Adipocyte (in vitro differentiated cells): ENCODE measurements around the gene HS3ST3B1.

Source experiments
- DNase-seq: peaks from one replicate; pipeline ENCODE4 v3.0.0-alpha.2; 2015; ENCODE audit warnings: low read depth
- H3K27me3 ChIP-seq: replicated peaks from 2 replicates; pipeline ENCODE4 v1.7.0; 2013; ENCODE audit warnings: mild to moderate bottlenecking, low read length, moderate library complexity; ENCODE audit not compliant: control insufficient read depth, insufficient read depth
- H3K36me3 ChIP-seq: 2 replicates; pipeline ENCODE4 v1.7.0; 2013; ENCODE audit warnings: low read length, mild to moderate bottlenecking, moderate library complexity; ENCODE audit not compliant: control insufficient read depth, insufficient read depth, severe bottlenecking
- H3K4me1 ChIP-seq: 2 replicates; pipeline ENCODE4 v1.7.0; 2013; ENCODE audit warnings: mild to moderate bottlenecking, low read length, moderate library complexity; ENCODE audit not compliant: control insufficient read depth, insufficient read depth
- H3K4me3 ChIP-seq: 2 replicates; pipeline ENCODE4 v1.7.0; 2013; ENCODE audit warnings: mild to moderate bottlenecking, low read length, moderate library complexity
- H3K9ac ChIP-seq: 2 replicates; pipeline ENCODE4 v1.7.0; 2013; ENCODE audit warnings: mild to moderate bottlenecking, low read length, moderate library complexity
- H3K9me3 ChIP-seq: 2 replicates; pipeline ENCODE4 v1.7.0; 2013; ENCODE audit warnings: mild to moderate bottlenecking, low read length, moderate library complexity; ENCODE audit not compliant: control insufficient read depth

HS3ST3B1 gene

GRCh38 chr17:14304222-14304772 is 3.4 kb downstream of the HS3ST3B1 start:
- no peak for DNase-seq

DNA sequence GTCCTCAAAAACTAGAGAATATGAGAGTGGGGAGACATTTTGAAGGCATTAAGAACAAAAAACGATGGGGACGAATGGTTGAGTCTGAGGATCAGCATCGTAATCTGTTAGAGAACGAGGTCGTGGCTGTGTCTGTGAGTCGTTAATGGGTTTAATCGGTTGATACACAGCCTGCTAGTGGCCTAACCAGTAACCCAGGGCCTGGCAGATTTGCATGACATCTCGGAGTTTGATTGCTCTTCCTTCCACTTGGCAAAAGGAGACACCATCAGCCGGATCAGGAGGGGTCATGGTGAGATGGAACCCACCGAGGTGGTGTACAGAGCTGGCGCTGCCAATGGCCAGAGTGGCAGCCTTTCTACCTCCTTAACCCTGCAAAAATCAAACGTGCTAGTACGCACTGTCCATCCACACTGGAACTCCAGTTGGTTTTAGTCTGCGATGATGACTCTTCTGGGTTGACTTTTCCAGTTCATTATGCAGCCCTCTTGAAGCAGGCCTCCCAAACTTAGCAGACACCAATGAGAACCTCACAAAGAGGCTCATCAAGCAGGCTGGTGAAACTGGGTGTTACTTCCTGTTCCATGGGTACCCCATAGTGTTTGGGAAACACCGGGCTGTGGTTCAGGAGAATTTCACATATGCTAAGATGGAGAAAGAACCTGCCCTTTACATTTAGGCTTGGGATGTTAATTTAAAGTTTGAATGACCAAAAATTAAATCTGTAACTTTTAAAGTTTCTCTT is 4.1 kb downstream of the HS3ST3B1 start:
- Histone ChIP-seq H3K4me1 (peaks cover 61% of the 10 kb centered on the region), H3K36me3 (no peaks in the 10 kb centered on the region), H3K9me3 (no peaks in the 10 kb centered on the region), H3K9ac (peak overlapping the region; percentile 2), H3K27me3 (no peaks in the 10 kb centered on the region), H3K4me3 (peak overlapping the region; percentile 95)
- no peak for DNase-seq

More at GRCh38 chr17:14304222-14304772, 3.4 kb downstream of the HS3ST3B1 start:
- peaks cover 60% of the 10 kb centered on the region for H3K4me1 ChIP-seq
- H3K9me3 ChIP-seq: no peaks in the 10 kb centered on the region
- H3K27me3 ChIP-seq: no peaks in the 10 kb centered on the region
- H3K9ac ChIP-seq: peak overlapping the region; percentile 94
- H3K4me3 ChIP-seq: peak overlapping the region; percentile 95
- H3K36me3 ChIP-seq: no peaks in the 10 kb centered on the region

DNA sequence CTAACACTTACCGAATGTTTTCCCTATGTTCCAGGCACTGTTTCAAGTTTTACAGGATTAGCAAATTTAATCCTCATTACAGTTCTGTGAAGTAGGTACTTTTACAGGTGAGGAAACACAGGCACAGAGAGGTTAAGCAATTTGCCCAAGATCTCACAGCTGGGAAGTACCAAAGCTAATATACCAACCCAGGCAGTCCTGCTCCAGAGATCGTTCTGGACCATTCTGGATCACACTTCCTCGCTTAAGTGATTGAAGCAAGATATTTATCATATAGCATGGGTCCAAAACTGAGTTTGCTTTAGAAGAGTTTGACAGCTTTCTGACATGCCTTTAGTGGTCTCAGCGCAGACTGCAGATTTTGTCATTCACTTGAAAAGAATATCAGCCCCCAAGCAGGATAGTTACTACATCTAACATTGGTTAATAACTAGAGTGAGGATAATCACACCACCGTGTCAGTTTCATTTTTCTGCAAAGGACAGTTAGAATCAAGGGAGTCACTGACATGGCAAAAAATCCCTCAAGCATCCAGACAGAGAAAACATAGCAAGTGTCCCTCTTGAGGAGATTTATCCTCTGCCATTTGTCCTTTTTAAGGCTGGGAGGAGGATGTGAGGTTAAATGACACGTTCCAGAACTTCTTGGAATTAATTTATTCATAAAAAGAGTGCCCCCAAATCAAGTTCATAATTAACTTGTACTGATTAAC is 5.1 kb downstream of the HS3ST3B1 start:
- peak overlapping the region; percentile 28 for H3K4me3 ChIP-seq
- peaks cover 67% of the 10 kb centered on the region for H3K4me1 ChIP-seq
- no peaks in the 10 kb centered on the region for H3K9me3 ChIP-seq
- no peak for DNase-seq
- no peaks in the 10 kb centered on the region for H3K27me3 ChIP-seq
- H3K9ac ChIP-seq: peak overlapping the region; percentile 75
- H3K36me3 ChIP-seq: no peaks in the 10 kb centered on the region

- peaks cover 67% of the 10 kb centered on the region for H3K4me1 ChIP-seq
- no peaks in the 10 kb centered on the region for H3K27me3 ChIP-seq
- H3K36me3 ChIP-seq: no peaks in the 10 kb centered on the region
- no peaks in the 10 kb centered on the region for H3K9me3 ChIP-seq
- DNase-seq: peak; percentile 46
- peak overlapping the region; percentile 75 for H3K9ac ChIP-seq
- peak overlapping the region; percentile 73 for H3K4me3 ChIP-seq
Measured at GRCh38 chr17:14306596-14306995, 5.7 kb downstream of the HS3ST3B1 start.

GRCh38 chr17:14307560-14308024 is 6.7 kb downstream of the HS3ST3B1 start:
- H3K9ac ChIP-seq: peak overlapping the region; percentile 75
- no peaks in the 10 kb centered on the region for H3K36me3 ChIP-seq
- H3K4me3 ChIP-seq: peak overlapping the region; percentile 73
- H3K4me1 ChIP-seq: peaks cover 67% of the 10 kb centered on the region
- H3K9me3 ChIP-seq: no peaks in the 10 kb centered on the region
- DNase-seq: peak; percentile 87
- no peaks in the 10 kb centered on the region for H3K27me3 ChIP-seq

- peak overlapping the region; percentile 83 for H3K4me3 ChIP-seq
- H3K9me3 ChIP-seq: no peaks in the 10 kb centered on the region
- H3K36me3 ChIP-seq: peaks cover 5% of the 10 kb centered on the region
- peaks cover 62% of the 10 kb centered on the region for H3K4me1 ChIP-seq
- no peaks in the 10 kb centered on the region for H3K27me3 ChIP-seq
- peak overlapping the region; percentile 50 for H3K9ac ChIP-seq
- no peak for DNase-seq
Measured at GRCh38 chr17:14308636-14308964, 7.7 kb downstream of the HS3ST3B1 start.

GRCh38 chr17:14308965-14309879 is 8.3 kb downstream of the HS3ST3B1 start:
- DNase-seq: peak; percentile 96
- H3K27me3 ChIP-seq: no peaks in the 10 kb centered on the region
- peaks cover 59% of the 10 kb centered on the region for H3K4me1 ChIP-seq
- peak overlapping the region; percentile 82 for H3K9ac ChIP-seq
- peaks cover 6% of the 10 kb centered on the region for H3K36me3 ChIP-seq
- no peaks in the 10 kb centered on the region for H3K9me3 ChIP-seq
- peak overlapping the region; percentile 83 for H3K4me3 ChIP-seq

GRCh38 chr17:14310101-14310500 is 9.2 kb downstream of the HS3ST3B1 start:
- peak overlapping the region; percentile 82 for H3K9ac ChIP-seq
- no peaks in the 10 kb centered on the region for H3K9me3 ChIP-seq
- H3K27me3 ChIP-seq: no peaks in the 10 kb centered on the region
- peaks cover 51% of the 10 kb centered on the region for H3K4me1 ChIP-seq
- no peak for DNase-seq
- H3K4me3 ChIP-seq: peak overlapping the region; percentile 83
- peaks cover 6% of the 10 kb centered on the region for H3K36me3 ChIP-seq

DNA sequence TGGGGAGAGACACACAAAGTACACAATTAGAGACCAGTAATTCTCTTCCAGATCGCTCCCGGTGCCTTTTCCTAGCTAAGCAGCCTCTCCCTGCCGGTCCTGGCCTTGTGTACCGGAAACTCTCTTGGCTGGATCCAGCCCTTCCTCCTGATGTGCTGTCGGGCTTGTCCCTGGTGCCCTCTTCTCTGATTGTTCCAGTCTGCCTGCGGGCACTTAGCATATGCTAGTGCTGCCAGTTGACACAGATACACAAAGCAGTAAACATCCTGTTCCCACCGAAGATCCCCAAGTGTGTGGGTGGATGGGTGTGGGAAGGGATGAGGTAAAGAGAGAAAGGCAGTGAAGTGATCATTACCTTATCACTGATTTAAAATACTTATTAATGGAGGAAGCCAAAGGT is 9.7 kb downstream of the HS3ST3B1 start:
- Histone ChIP-seq H3K9ac (no peak overlapping the region), H3K4me3 (no peak overlapping the region), H3K36me3 (peaks cover 6% of the 10 kb centered on the region), H3K9me3 (no peaks in the 10 kb centered on the region), H3K27me3 (no peaks in the 10 kb centered on the region), H3K4me1 (peaks cover 46% of the 10 kb centered on the region)
- DNase-seq: no peak

GRCh38 chr17:14311186-14311705 is 10.4 kb downstream of the HS3ST3B1 start:
- Histone ChIP-seq H3K4me1 (peaks cover 43% of the 10 kb centered on the region), H3K4me3 (no peak overlapping the region), H3K36me3 (peaks cover 6% of the 10 kb centered on the region), H3K9ac (no peak overlapping the region), H3K27me3 (no peaks in the 10 kb centered on the region), H3K9me3 (no peaks in the 10 kb centered on the region)
- DNase-seq: no peak
